Measurements from ENCODE around the gene LGALS4.
A peak's percentile ranks its signal among the peaks of the same experiment; 100 is the strongest.
"Not testable (repeated sequence)": the region's sequence is repeated elsewhere in the genome, so short reads cannot be mapped to it uniquely, and the experiment has no call there.

LGALS4 gene

GRCh38 chr19:38817081-38817480 is 4.3 kb upstream of the LGALS4 start:
- peaks cover 37% of the 10 kb centered on the region for H3K36me3 ChIP-seq (ENCODE audit: insufficient read depth, low read length)
- no peaks in the 10 kb centered on the region for H3K27me3 ChIP-seq (ENCODE audit: insufficient read depth, low read length, poor library complexity)
- H4K20me1 ChIP-seq (ENCODE audit: insufficient read depth, low read length): peaks cover 9% of the 10 kb centered on the region
- H3K4me2 ChIP-seq (ENCODE audit: insufficient read depth, low read length): no peak overlapping the region
- H3K9ac ChIP-seq (ENCODE audit: low read depth, low read length): no peak overlapping the region
- no peaks in the 10 kb centered on the region for H3K9me3 ChIP-seq (ENCODE audit: insufficient read depth, low read length, severe bottlenecking)
- no peak overlapping the region for H2AFZ ChIP-seq (ENCODE audit: low read depth, low read length)
- TF ChIP-seq CTCF (IDR thresholded peaks at IDR 0.05; ENCODE audit: borderline replicate concordance, extremely low read depth, low read length, poor library complexity, severe bottlenecking): no peak
- TF ChIP-seq EZH2 (IDR thresholded peaks at IDR 0.05; ENCODE audit: borderline replicate concordance, low read depth, low read length, severe bottlenecking): no peak
- DNase-seq (no peak), ATAC-seq (ENCODE audit: insufficient read depth, low read depth) (no peak)
- no peaks in the 10 kb centered on the region for H3K4me1 ChIP-seq (ENCODE audit: insufficient read depth, low read length)
- H3K79me2 ChIP-seq (ENCODE audit: insufficient read depth, low read length): no peaks in the 10 kb centered on the region
- H3K4me3 ChIP-seq (ENCODE audit: low read depth in 1 of 2, low read length in 2 of 2): no peak overlapping the region
- H3K27ac ChIP-seq (ENCODE audit: low read length): no peak overlapping the region

DNA sequence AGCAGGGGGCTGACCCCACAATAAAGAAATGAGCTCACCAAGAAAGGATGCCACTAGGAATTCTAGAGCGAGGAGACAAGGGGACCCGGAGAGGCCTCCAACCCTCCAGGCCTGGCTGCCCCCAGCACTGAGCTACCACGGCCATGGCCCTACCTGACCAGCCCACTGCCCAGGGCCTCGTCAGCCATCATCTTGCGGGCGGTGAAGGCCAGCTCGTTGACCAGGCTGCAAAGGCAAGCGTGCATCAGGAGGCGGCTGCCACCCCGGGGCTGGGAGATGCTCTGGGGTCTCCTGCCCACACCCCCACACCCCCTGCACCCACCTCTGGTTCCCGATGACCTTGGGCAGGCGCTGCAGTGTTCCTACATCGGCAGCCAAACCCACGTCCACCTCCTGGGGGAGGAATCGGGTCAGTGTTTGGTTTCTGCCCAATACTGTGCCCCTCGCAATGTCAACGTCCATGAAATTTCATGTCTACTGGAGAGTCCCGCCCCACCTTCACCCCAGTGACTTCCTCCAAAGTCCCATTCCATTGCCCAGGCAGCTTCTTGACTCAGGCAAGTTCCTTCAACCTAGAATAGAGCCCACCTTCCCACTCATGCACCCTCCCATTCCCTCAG is 3.5 kb upstream of the LGALS4 start:
- Histone ChIP-seq H3K9me3 (ENCODE audit: insufficient read depth, low read length, severe bottlenecking) (no peaks in the 10 kb centered on the region), H2AFZ (ENCODE audit: low read depth, low read length) (no peak overlapping the region), H3K4me3 (ENCODE audit: low read depth in 1 of 2, low read length in 2 of 2) (no peak overlapping the region), H3K79me2 (ENCODE audit: insufficient read depth, low read length) (no peaks in the 10 kb centered on the region), H3K27me3 (ENCODE audit: insufficient read depth, low read length, poor library complexity) (no peaks in the 10 kb centered on the region), H4K20me1 (ENCODE audit: insufficient read depth, low read length) (peaks cover 9% of the 10 kb centered on the region), H3K27ac (ENCODE audit: low read length) (no peak overlapping the region), H3K4me1 (ENCODE audit: insufficient read depth, low read length) (no peaks in the 10 kb centered on the region), H3K36me3 (ENCODE audit: insufficient read depth, low read length) (peaks cover 37% of the 10 kb centered on the region), H3K9ac (ENCODE audit: low read depth, low read length) (no peak overlapping the region), H3K4me2 (ENCODE audit: insufficient read depth, low read length) (no peak overlapping the region)
- TF ChIP-seq EZH2 (IDR thresholded peaks at IDR 0.05; ENCODE audit: borderline replicate concordance, low read depth, low read length, severe bottlenecking) (no peak), CTCF (IDR thresholded peaks at IDR 0.05; ENCODE audit: borderline replicate concordance, extremely low read depth, low read length, poor library complexity, severe bottlenecking) (no peak)
- ATAC-seq (ENCODE audit: insufficient read depth, low read depth) (no peak), DNase-seq (no peak)

DNA sequence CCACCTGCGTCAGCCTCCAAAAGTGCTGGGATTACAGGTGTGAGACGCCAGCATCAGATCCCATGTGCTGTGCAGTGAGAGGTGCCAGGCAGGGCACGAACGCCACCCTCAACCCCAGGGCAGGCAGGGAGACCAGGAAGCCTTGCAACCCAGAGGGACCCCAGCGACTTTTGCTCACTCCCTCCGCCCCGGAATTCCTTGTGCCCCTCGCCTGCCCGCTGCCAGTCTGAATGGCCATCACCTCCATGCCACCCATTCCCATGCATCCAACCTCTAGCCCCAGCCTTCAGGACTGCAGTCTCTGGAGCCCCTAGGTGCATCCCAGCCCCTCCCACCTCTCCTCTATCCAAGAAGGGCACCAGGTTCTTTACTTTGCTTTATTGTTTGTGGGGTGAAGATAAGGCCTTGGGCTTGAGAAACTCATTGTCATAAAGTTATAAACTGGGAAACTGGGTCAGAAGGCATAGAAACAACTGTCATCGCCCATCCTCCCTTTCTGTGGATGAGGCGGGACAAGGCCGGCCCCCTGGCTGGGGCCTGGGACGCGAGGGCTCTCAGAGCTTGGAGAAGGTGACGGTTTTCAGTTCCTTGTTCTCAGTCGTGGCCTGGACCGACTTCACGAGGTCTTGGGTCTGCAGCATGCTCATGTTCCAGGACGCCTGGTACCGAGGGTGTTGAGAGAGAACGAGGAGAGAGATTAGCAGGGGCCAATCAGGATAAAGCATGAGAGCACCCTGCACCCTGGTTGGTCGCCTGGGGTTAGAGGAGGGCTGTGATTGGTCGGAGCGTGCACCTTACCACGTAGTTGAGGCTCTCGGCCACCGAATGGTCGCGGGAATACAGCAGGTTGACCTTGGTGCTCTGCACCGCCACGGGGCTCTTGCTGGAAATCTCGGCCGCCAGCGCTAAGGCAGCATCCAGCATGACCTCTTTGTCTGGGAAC is 2.6 kb upstream of the LGALS4 start:
- H3K9me3 ChIP-seq (ENCODE audit: insufficient read depth, low read length, severe bottlenecking): no peaks in the 10 kb centered on the region
- ATAC-seq (ENCODE audit: insufficient read depth, low read depth) (peak; percentile 24; the same call in 1 of the 3 replicates), DNase-seq (no peak)
- TF ChIP-seq CTCF (IDR thresholded peaks at IDR 0.05; ENCODE audit: borderline replicate concordance, extremely low read depth, low read length, poor library complexity, severe bottlenecking) (no peak), EZH2 (IDR thresholded peaks at IDR 0.05; ENCODE audit: borderline replicate concordance, low read depth, low read length, severe bottlenecking) (no peak)
- peaks cover 9% of the 10 kb centered on the region for H4K20me1 ChIP-seq (ENCODE audit: insufficient read depth, low read length)
- H3K4me3 ChIP-seq (ENCODE audit: low read depth in 1 of 2, low read length in 2 of 2): no peak overlapping the region
- H2AFZ ChIP-seq (ENCODE audit: low read depth, low read length): no peak overlapping the region
- no peaks in the 10 kb centered on the region for H3K79me2 ChIP-seq (ENCODE audit: insufficient read depth, low read length)
- no peaks in the 10 kb centered on the region for H3K4me1 ChIP-seq (ENCODE audit: insufficient read depth, low read length)
- H3K27me3 ChIP-seq (ENCODE audit: insufficient read depth, low read length, poor library complexity): no peaks in the 10 kb centered on the region
- H3K36me3 ChIP-seq (ENCODE audit: insufficient read depth, low read length): peaks cover 37% of the 10 kb centered on the region
- H3K9ac ChIP-seq (ENCODE audit: low read depth, low read length): no peak overlapping the region
- H3K27ac ChIP-seq (ENCODE audit: low read length): no peak overlapping the region
- H3K4me2 ChIP-seq (ENCODE audit: insufficient read depth, low read length): no peak overlapping the region

- H3K4me1 ChIP-seq (ENCODE audit: insufficient read depth, low read length); H3K4me2 ChIP-seq (ENCODE audit: insufficient read depth, low read length); H3K27me3 ChIP-seq (ENCODE audit: insufficient read depth, low read length, poor library complexity); H3K9ac ChIP-seq (ENCODE audit: low read depth, low read length); ATAC-seq (ENCODE audit: insufficient read depth, low read depth); H3K4me3 ChIP-seq (ENCODE audit: low read depth in 1 of 2, low read length in 2 of 2); H3K9me3 ChIP-seq (ENCODE audit: insufficient read depth, low read length, severe bottlenecking); H3K79me2 ChIP-seq (ENCODE audit: insufficient read depth, low read length); DNase-seq; H4K20me1 ChIP-seq (ENCODE audit: insufficient read depth, low read length); H3K27ac ChIP-seq (ENCODE audit: low read length); H2AFZ ChIP-seq (ENCODE audit: low read depth, low read length): not testable (repeated sequence)
- H3K36me3 ChIP-seq (ENCODE audit: insufficient read depth, low read length): peaks cover 31% of the 10 kb centered on the region
Observed at GRCh38 chr19:38813932-38814331, 1.2 kb upstream of the LGALS4 start.

Measured in DND-41 (cell line).